Kidney capillary endothelial cell (primary cell): ENCODE measurements around the gene STK32C.

Source experiments
- DNase-seq: peaks from one replicate; pipeline ENCODE4 v3.0.0-alpha.2; 2018; ENCODE audit warnings: low spot score

Gene STK32C

GRCh38 chr10:132209978-132210530 lies 97.7 kb downstream of the STK32C start:
- DNase-seq = no peak

GRCh38 chr10:132209130-132209529 lies 98.6 kb downstream of the STK32C start:
- no peak for DNase-seq

GRCh38 chr10:132208462-132209050 lies 99.2 kb downstream of the STK32C start:
- no peak for DNase-seq

- DNase-seq = no peak
These were observed 100.0 kb downstream of the STK32C start for GRCh38 chr10:132207536-132208461.

GRCh38 chr10:132206806-132207535 lies 100.8 kb downstream of the STK32C start:
- DNase-seq = no peak

GRCh38 chr10:132206377-132206745 lies 101.4 kb downstream of the STK32C start:
- DNase-seq = no peak

GRCh38 chr10:132205650-132206376 lies 101.9 kb downstream of the STK32C start:
- no peak for DNase-seq

- no peak for DNase-seq
These were observed 102.8 kb downstream of the STK32C start for GRCh38 chr10:132204781-132205473.

- no peak for DNase-seq
These were observed 103.5 kb downstream of the STK32C start for GRCh38 chr10:132204078-132204780.

GRCh38 chr10:132203256-132204077 lies 104.3 kb downstream of the STK32C start:
- no peak for DNase-seq

- DNase-seq = no peak
These were observed 105.4 kb downstream of the STK32C start for GRCh38 chr10:132202070-132202970.

GRCh38 chr10:132201111-132201969 lies 106.4 kb downstream of the STK32C start:
- DNase-seq = no peak

- no peak for DNase-seq
These were observed 107.2 kb downstream of the STK32C start for GRCh38 chr10:132200344-132201110.

GRCh38 chr10:132199854-132200311 lies 107.9 kb downstream of the STK32C start:
- no peak for DNase-seq

- DNase-seq = no peak
These were observed 108.4 kb downstream of the STK32C start for GRCh38 chr10:132199268-132199853.
